SU-DHL-6 (cell line): ENCODE measurements around the gene DAAM2.

Experiments used
- CTCF ChIP-seq: fragments of 200-600 bp; sonication (generic); IDR thresholded peaks from one replicate; pipeline ENCODE4 v1.5.1; 2017; ENCODE audit warnings: antibody characterized with exemption, mild to moderate bottlenecking, low read length, moderate library complexity; ENCODE audit not compliant: insufficient read depth, poor library complexity, severe bottlenecking
- EZH2phosphoT487 ChIP-seq: fragments of 200-600 bp; sonication (generic), shearing (Covaris generic); conservative IDR thresholded peaks from 2 replicates; pipeline ENCODE4 v1.6.1; 2018; ENCODE audit warnings: mild to moderate bottlenecking, antibody characterized with exemption, low read length, moderate library complexity, mixed read lengths

- TF ChIP-seq CTCF, result no peak
- no peak for TF ChIP-seq EZH2phosphoT487
These were observed 155.5 kb downstream of the DAAM2 start for GRCh38 chr6:39947611-39948068.
